Measurements from ENCODE around the gene PTPN9.
"Not testable (repeated sequence)": the region's sequence is repeated elsewhere in the genome, so short reads cannot be mapped to it uniquely, and the experiment has no call there.

Gene PTPN9

GRCh38 chr15:75531041-75531450 lies 48.1 kb downstream of the PTPN9 start:
- no peak for DNase-seq (ENCODE audit: low spot score)

DNA sequence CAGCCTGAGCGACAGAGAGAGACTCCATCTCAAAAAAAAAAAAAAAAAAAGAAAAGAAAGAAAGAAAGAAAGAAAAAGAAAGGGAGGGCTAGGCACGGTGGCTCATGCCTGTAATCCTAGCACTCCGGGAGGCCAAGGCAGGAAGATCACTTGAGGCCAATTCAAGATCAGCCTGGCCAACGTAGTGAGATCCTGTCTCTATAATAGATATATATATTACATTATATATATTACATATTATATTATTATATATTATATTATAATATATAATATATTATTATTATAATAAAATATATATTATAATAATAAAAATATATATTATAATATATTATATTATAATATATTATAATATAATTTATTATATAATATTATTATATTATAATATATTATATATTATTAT lies 48.9 kb downstream of the PTPN9 start:
- DNase-seq (ENCODE audit: low spot score), result no peak

DNA sequence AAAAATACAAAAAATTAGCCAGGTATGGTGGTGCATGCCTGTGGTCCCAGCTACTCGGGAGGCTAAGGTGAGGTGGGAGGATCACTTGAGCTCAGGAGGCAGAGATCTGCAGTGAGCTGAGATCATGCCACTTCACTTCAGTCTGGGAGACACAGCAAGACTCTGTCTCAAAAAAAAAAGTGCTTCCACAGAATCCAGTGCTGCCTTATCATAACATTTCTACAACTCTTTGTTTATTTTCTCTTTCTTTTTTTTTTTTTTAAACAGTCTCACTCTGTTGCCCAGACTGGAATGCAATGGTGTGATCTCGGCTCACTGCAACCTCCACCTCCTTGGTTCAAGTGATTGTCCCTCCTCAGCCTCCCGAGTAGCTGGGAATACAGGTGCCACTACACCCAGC lies 53.4 kb downstream of the PTPN9 start:
- not testable (repeated sequence) for DNase-seq (ENCODE audit: low spot score)

GRCh38 chr15:75523011-75523410 lies 56.1 kb downstream of the PTPN9 start:
- no peak for DNase-seq (ENCODE audit: low spot score)

DNA sequence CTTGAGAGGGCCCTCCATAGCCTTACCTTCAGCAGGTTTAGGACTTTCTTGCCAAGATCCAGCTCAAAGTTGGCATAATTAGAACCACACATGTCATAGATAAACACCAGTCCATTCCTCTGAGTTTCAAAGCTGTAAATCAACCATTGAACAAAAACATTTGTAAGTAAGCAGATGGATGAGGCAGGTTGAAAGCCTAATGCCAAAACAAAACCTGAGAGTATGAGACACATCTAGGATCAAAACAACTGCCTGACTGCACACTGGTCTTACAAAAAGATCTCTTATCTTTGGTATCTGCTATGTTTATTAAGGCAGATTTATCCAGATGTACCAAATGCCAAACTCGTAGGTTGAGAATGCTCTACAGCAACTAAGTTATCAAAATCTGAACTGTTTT lies 61.9 kb downstream of the PTPN9 start:
- no peak for DNase-seq (ENCODE audit: low spot score)

GRCh38 chr15:75508840-75509532 lies 70.1 kb downstream of the PTPN9 start:
- peak; percentile 43 for DNase-seq (ENCODE audit: low spot score)

DNA sequence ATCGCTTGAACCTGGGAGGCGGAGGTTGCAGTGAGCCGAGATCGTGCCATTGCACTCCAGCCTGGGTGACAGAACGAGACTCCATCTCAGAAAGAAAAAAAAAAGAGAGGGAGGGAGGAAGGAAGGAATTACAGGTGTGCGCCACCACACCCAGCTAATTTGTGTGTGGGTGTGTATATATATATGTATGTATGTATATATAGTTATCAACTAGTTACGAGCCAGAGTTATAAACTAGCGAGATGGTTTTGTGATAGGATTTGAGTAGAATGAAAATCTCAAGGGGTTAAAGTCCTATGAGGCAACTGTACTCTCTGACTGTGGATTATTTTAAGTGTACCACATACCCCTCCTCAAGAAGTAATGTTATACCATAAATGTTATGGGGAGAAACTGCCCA lies 76.8 kb downstream of the PTPN9 start:
- no peak for DNase-seq (ENCODE audit: low spot score)

- no peak for DNase-seq (ENCODE audit: low spot score)
These were observed 85.4 kb downstream of the PTPN9 start for GRCh38 chr15:75493732-75494131.

DNA sequence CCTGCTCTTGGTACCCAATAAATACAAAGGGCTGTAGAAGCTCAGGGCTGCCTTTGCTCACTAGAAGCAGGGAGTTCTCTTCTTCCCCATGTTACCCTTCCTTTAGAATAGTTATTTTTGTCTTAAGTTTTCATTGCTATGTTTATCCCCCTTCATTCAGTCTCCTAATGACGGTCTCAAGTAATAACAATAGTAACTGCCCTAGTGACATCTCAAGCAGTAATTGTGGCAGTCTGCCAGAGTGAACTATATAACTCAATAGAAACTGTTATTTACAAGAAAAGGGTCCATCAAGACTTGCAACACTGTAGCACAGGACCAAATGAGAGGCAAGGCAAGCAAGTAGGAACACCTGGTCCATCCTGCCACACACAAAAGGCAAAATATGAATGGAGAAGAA lies 95.2 kb downstream of the PTPN9 start:
- no peak for DNase-seq (ENCODE audit: low spot score)

DNA sequence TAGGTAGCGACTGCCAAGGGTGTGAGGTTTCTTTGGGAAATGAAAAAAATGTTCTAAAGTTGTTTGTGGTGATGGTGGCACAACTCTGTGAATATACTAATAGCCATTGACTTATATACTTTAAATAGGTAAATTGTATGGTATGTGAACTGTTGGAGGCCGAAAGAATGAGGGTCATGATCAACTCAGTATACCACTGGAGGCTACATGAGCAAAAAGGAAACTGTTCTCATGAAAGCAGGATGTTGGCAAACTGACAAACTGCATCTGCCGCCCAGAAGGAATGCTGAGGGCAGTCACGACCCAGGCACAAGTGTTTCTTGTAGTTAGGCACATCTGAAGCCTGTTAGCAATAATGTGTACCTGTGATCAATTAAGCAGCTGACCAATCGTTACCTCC lies 95.6 kb downstream of the PTPN9 start:
- not testable (repeated sequence) for DNase-seq (ENCODE audit: low spot score)

- no peak for DNase-seq (ENCODE audit: low spot score)
These were observed 96.0 kb downstream of the PTPN9 start for GRCh38 chr15:75483106-75483505.

DNA sequence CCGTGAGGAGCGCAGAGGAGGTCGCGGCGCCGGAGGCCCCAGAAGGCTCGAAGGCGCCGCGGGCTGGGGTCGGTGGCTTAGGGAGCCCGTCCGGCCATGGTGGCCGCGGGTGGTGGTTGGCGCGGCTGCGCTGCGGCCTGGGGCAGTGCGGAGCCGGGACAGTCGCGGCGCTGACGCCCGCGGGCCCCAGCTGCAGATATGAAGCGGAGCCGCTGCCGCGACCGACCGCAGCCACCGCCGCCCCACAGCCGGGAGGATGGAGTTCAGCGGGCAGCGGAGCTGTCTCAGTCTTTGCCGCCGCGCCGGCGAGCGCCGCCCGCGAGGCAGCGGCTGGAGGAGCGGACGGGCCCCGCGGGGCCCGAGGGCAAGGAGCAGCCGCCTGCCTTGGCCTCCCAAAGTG lies 98.7 kb downstream of the PTPN9 start:
- DNase-seq (ENCODE audit: low spot score), result not testable (repeated sequence)

DNA sequence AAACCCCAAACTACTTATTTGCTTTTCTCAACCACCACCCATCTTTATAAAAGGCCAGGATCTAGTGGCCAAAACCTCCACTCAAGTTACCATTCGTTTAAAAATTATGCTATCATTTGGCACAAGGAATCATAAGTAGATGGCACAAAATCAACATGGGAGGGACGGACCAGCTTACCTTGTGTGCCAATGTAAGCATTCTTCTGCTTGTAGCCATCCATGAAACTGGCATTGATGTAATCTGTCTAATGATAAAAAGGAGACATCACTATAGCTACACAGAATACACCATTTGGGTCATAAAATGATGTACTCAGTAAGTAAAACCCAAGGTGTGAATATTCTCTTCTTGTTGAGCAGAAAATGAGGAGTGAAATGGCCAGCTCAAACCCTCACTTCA lies 99.4 kb downstream of the PTPN9 start:
- no peak for DNase-seq (ENCODE audit: low spot score)

DNA sequence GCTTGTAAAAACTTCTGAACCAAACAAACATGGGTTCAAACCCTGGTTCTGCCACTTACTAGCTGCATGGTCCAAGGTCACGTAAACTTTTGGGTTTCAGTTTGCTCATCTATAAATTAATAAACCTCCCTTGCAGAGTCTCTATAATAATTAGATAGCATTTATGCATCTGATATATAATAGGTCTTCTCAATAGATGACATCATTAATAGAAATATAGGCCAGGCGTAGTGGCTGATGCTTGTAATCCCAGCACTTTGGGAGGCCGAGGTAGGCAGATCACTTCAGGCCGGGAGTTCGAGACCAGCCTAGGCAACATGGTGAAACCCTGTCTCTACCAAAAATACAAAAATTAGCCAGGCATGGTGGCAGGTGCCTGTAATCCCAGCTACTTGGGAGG lies 102.0 kb downstream of the PTPN9 start:
- DNase-seq (ENCODE audit: low spot score), result not testable (repeated sequence)

GRCh38 chr15:75468913-75469598 lies 110.1 kb downstream of the PTPN9 start:
- no peak for DNase-seq (ENCODE audit: low spot score)

GRCh38 chr15:75460646-75461045 lies 118.5 kb downstream of the PTPN9 start:
- no peak for DNase-seq (ENCODE audit: low spot score)

- no peak for DNase-seq (ENCODE audit: low spot score)
These were observed 119.5 kb downstream of the PTPN9 start for GRCh38 chr15:75459581-75459980.

- no peak for DNase-seq (ENCODE audit: low spot score)
These were observed 122.4 kb downstream of the PTPN9 start for GRCh38 chr15:75456710-75457109.

GRCh38 chr15:75455982-75456531 lies 123.1 kb downstream of the PTPN9 start:
- DNase-seq (ENCODE audit: low spot score), result no peak

- peak; percentile 84 for DNase-seq (ENCODE audit: low spot score)
These were observed 123.6 kb downstream of the PTPN9 start for GRCh38 chr15:75455424-75455981.

GRCh38 chr15:75454471-75455378 lies 124.4 kb downstream of the PTPN9 start:
- DNase-seq (ENCODE audit: low spot score), result peak; percentile 62

All from hematopoietic multipotent progenitor cell treated with erythropoietin and hydrocortisone succinate and interleukin-3 and kit ligand, for 17 days (in vitro differentiated cells).